Measurements from ENCODE around the gene IGSF9B.

DNA sequence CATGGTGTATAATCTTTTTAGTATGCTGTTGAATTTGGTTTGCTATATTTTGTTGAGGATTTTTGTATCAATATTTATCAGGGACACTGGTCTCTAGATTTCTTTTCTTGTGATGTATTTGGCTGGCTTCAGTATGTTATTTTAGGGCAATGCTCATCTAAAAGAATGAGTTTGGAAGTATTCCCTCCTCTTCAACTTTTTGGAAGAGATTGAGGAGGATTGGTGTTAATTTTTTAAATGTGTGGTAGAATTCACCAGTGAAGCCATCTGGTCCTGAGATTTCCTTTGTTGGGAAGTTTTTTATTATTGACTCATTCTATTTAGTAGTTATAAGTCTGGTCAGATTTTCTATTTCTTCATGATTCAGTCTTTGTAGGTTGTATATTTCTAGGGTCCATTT lies 89.3 kb downstream of the IGSF9B start:
- TF ChIP-seq, protein P1, sequence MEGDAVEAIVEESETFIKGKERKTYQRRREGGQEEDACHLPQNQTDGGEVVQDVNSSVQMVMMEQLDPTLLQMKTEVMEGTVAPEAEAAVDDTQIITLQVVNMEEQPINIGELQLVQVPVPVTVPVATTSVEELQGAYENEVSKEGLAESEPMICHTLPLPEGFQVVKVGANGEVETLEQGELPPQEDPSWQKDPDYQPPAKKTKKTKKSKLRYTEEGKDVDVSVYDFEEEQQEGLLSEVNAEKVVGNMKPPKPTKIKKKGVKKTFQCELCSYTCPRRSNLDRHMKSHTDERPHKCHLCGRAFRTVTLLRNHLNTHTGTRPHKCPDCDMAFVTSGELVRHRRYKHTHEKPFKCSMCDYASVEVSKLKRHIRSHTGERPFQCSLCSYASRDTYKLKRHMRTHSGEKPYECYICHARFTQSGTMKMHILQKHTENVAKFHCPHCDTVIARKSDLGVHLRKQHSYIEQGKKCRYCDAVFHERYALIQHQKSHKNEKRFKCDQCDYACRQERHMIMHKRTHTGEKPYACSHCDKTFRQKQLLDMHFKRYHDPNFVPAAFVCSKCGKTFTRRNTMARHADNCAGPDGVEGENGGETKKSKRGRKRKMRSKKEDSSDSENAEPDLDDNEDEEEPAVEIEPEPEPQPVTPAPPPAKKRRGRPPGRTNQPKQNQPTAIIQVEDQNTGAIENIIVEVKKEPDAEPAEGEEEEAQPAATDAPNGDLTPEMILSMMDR (IDR thresholded peaks at IDR 0.05), result no peak
- TF ChIP-seq POLR2AphosphoS5 (IDR thresholded peaks at IDR 0.05), result no peak
